ENCODE measurements around the gene JARID2. TPM values are rescaled to one million over a fixed set of nuclear protein-coding genes. Genes with fewer than 3 reads are reported as not detected.

Gene JARID2
- total and polyA plus RNA-seq, 3 donors from 2014 or later, result 36.1 to 60.8 (median 53.7) TPM

- no peak for DNase-seq
- H3K4me3 ChIP-seq, result no peak overlapping the region
- no peaks in the 10 kb centered on the region for H3K36me3 ChIP-seq (ENCODE audit: low read depth, missing control alignments)
- WGBS, 2 donors, result 68 to 81% methylated on average over 11 of the region's 11 CpGs
- TF ChIP-seq CTCF (IDR thresholded peaks at IDR 0.05) (no peak), POLR2A (IDR thresholded peaks at IDR 0.05) (no peak)
- no peaks in the 10 kb centered on the region for H3K9me3 ChIP-seq
- H3K4me1 ChIP-seq, result peaks cover 68% of the 10 kb centered on the region
- intact Hi-C loops (cut with DNase I; ENCODE audit: low total_unique reads), result no loop called here
- no peaks in the 10 kb centered on the region for H3K27me3 ChIP-seq
- H3K27ac ChIP-seq, result no peak overlapping the region
Observed at GRCh38 chr6:15266423-15266996, 20.6 kb downstream of the JARID2 start.

GRCh38 chr6:15267221-15267620 is 21.4 kb downstream of the JARID2 start:
- Histone ChIP-seq H3K27me3 (no peaks in the 10 kb centered on the region), H3K4me1 (peaks cover 69% of the 10 kb centered on the region), H3K27ac (no peak overlapping the region), H3K9me3 (no peaks in the 10 kb centered on the region), H3K36me3 (ENCODE audit: low read depth, missing control alignments) (no peaks in the 10 kb centered on the region), H3K4me3 (no peak overlapping the region)
- WGBS, 2 donors, result 80 to 89% methylated on average over 2 of the region's 2 CpGs
- DNase-seq, result no peak
- intact Hi-C loops (cut with DNase I; ENCODE audit: low total_unique reads), result no loop called here
- TF ChIP-seq POLR2A (IDR thresholded peaks at IDR 0.05) (no peak), CTCF (IDR thresholded peaks at IDR 0.05) (no peak)

GRCh38 chr6:15268137-15268908 is 22.5 kb downstream of the JARID2 start:
- no peaks in the 10 kb centered on the region for H3K36me3 ChIP-seq (ENCODE audit: low read depth, missing control alignments)
- H3K4me3 ChIP-seq, result no peak overlapping the region
- WGBS, 2 donors, result 45 to 46% methylated on average over 10 of the region's 10 CpGs

DNA sequence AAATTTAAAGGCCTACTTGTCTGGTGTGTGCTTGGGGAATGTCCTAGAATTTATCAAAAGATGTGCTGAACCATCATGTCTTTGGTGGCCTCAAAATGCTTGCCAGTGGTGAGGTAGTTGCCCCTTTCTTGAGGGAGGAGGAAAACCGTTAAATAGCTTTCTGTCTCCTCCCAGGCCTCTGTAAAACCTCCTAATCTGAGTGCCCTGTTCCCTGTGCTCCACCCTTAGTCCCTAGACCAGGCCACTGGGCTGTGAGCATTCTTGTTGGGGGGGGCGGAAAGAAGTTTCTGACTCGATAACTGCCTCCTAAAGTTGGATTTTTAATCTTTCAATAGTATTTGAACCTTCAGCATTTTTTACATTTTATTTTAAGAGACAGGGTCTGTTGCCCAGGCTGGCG is 23.1 kb downstream of the JARID2 start:
- intact Hi-C loops (cut with DNase I; ENCODE audit: low total_unique reads), result no loop called here
- peak overlapping the region; percentile 35 to 79 for H3K27ac ChIP-seq
- H3K27me3 ChIP-seq, result no peaks in the 10 kb centered on the region
- H3K4me3 ChIP-seq, result no peak overlapping the region
- H3K4me1 ChIP-seq, result peaks cover 63% of the 10 kb centered on the region
- no peak for DNase-seq
- no peaks in the 10 kb centered on the region for H3K36me3 ChIP-seq (ENCODE audit: low read depth, missing control alignments)
- 39 to 53% methylated on average over 4 of the region's 4 CpGs for WGBS, 2 donors
- no peaks in the 10 kb centered on the region for H3K9me3 ChIP-seq
- TF ChIP-seq POLR2A (IDR thresholded peaks at IDR 0.05) (no peak), CTCF (IDR thresholded peaks at IDR 0.05) (no peak)

More at GRCh38 chr6:15268137-15268908, 22.5 kb downstream of the JARID2 start:
- Histone ChIP-seq H3K4me1 (peaks cover 69% of the 10 kb centered on the region), H3K27me3 (no peaks in the 10 kb centered on the region), H3K9me3 (no peaks in the 10 kb centered on the region), H3K27ac (peak overlapping the region; percentile 35 to 79)
- TF ChIP-seq CTCF (IDR thresholded peaks at IDR 0.05) (no peak), POLR2A (IDR thresholded peaks at IDR 0.05) (no peak)
- intact Hi-C loops (cut with DNase I; ENCODE audit: low total_unique reads), result no loop called here
- no peak for DNase-seq

All from testis (tissue), 3 donors.